ENCODE measurements around the gene STXBP3. TPM values are rescaled to one million over a fixed set of nuclear protein-coding genes. Genes with fewer than 3 reads are reported as not detected.

Gene STXBP3
- total and polyA plus RNA-seq, 2 donors (not counting 3 experiments of a cell fraction or from before 2014, with no cell fraction given): 9.4 to 44.1 TPM

DNA sequence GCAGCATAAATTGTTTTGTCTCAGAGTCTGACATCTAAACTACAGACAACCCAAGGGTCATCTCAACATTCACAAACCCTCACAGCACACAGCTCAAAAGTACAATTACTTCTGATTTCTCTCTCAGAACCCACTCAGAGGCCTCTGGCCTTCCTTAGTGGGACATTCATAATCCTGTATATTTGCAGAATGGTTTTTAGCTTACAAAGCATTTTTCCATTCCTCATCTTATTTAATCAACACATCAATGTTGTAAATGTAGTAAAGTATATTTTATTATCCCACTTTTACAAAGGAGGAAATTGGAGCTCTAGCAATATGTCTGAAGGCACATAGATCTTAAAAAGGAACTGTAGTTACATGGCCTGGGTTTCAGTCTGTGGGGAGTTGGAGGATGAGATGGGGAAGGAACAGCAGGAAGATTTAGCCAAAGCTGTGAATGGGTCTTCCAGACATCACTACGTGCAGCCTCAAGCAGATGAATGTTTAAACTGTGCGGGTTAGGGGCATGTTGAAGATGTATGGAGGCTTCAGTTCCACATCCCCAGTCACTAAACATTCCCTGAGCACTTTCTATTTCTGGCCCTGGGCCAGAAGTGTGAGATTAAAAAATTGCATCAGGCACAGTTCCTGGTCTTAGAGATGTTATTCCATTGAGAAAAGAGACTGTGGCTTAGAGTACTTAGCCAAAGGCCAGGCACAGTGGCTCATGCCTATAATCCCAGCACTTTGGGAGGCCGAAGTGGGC, 97.1 kb downstream of the STXBP3 start:
- POLR2A ChIA-PET: no interaction called here
- H3K9ac ChIP-seq (replicated peaks; ENCODE audit: extremely low read depth, insufficient read depth, low read length): no peak overlapping the region
- CTCF ChIA-PET: interaction anchor here (0.8 to 1.4 kb wide), 3 partner anchors 10 to 55 kb away, joined by 3 read pairs; no protein-coding TSS in a partner anchor
- FAIRE-seq: no peak
- no peak overlapping the region for H3K4me2 ChIP-seq (ENCODE audit: insufficient read depth, low read length)
- peaks cover 10 to 11% of the 10 kb centered on the region in 2 experiments for H3K27me3 ChIP-seq (ENCODE audit: control insufficient read depth in 2 of 2, insufficient read depth in 2 of 2, low read length in 2 of 2)
- H2AFZ ChIP-seq (ENCODE audit: low read depth, low read length): no peak overlapping the region
- no peaks in the 10 kb centered on the region for H4K20me1 ChIP-seq (replicated peaks; ENCODE audit: control insufficient read depth, extremely low read depth, insufficient read depth, low read length)
- no peak overlapping the region for H3K27ac ChIP-seq (ENCODE audit: insufficient read depth, low read depth, low read length)
- H3K79me2 ChIP-seq (ENCODE audit: control insufficient read depth, insufficient read depth, low read length): no peaks in the 10 kb centered on the region
- no peak for TF ChIP-seq POLR2A (IDR thresholded peaks at IDR 0.05; ENCODE audit: low read depth, low read length)
- TF ChIP-seq POLR2AphosphoS5 (IDR thresholded peaks at IDR 0.05; ENCODE audit: insufficient read depth, low read depth, low read length): no peak
- BruUV-seq (replicated peaks): no TSS peak
- dilution Hi-C loops (cut with MboI; ENCODE audit: extremely low pct_ligation_motif_present, low sequenced_read_pairs): no loop called here
- intact Hi-C loops (cut with micrococcal nuclease): no loop called here
- no peaks in the 10 kb centered on the region for H3K9me3 ChIP-seq (replicated peaks; ENCODE audit: control insufficient read depth, insufficient read depth, low read length)
- H3K4me3 ChIP-seq (replicated peaks in 1 of 3; ENCODE audit: insufficient read depth in 1 of 3, low read depth in 1 of 3, low read length in 3 of 3): no peak overlapping the region
- no peaks in the 10 kb centered on the region for H3K4me1 ChIP-seq (ENCODE audit: control insufficient read depth, extremely low read depth, insufficient read depth, low read length)
- H3K9me1 ChIP-seq (replicated peaks; ENCODE audit: control insufficient read depth, extremely low read depth, insufficient read depth, low read length): no peaks in the 10 kb centered on the region
- H3K36me3 ChIP-seq (ENCODE audit: control insufficient read depth in 2 of 2, extremely low read depth in 1 of 2, insufficient read depth in 2 of 2, low read length in 2 of 2): no peaks in the 10 kb centered on the region
- DNase-seq (ENCODE audit: low read depth, low spot score): no peak

DNA sequence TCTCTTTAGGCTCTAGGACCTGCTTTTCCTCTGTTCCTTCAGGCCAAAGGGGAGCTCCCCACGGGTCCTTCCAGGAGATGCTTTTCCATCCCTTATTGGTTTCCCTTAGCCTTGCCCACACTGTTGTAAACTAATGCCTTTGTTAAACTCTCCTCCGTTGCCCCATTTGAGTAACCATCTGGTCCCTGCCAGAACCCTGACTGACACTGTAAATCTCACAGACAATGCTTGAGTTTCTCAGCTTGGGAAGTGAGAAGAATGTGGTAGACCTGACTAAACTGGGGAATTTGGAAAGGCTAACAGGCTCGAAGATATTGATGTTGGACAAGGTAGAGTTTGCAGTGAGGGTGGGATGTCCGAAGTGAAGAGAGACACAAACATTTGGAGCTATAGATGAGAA, 99.0 kb downstream of the STXBP3 start:
- DNase-seq (ENCODE audit: low read depth, low spot score): no peak
- no peaks in the 10 kb centered on the region for H3K9me1 ChIP-seq (replicated peaks; ENCODE audit: control insufficient read depth, extremely low read depth, insufficient read depth, low read length)
- ChIA-PET CTCF (interaction anchor here (1.1 to 2.6 kb wide), 3 partner anchors 10 to 53 kb away, joined by 3 to 6 read pairs (median 5); no protein-coding TSS in a partner anchor), POLR2A (no interaction called here)
- no peak overlapping the region for H3K4me2 ChIP-seq (ENCODE audit: insufficient read depth, low read length)
- no peaks in the 10 kb centered on the region for H3K79me2 ChIP-seq (ENCODE audit: control insufficient read depth, insufficient read depth, low read length)
- TF ChIP-seq JUN (IDR thresholded peaks at IDR 0.05; ENCODE audit: borderline replicate concordance, insufficient read depth, insufficient read length, low read depth): no peak
- no peak for TF ChIP-seq POLR2A (IDR thresholded peaks at IDR 0.05; ENCODE audit: low read depth, low read length)
- TF ChIP-seq, protein P1, sequence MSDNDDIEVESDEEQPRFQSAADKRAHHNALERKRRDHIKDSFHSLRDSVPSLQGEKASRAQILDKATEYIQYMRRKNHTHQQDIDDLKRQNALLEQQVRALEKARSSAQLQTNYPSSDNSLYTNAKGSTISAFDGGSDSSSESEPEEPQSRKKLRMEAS (IDR thresholded peaks at IDR 0.05; ENCODE audit: insufficient read depth, insufficient read length): no peak
- dilution Hi-C loops (cut with MboI; ENCODE audit: extremely low pct_ligation_motif_present, low sequenced_read_pairs) (no loop called here), intact Hi-C loops (cut with micrococcal nuclease) (no loop called here)
- peaks cover 13 to 21% of the 10 kb centered on the region in 2 experiments for H3K27me3 ChIP-seq (ENCODE audit: control insufficient read depth in 2 of 2, insufficient read depth in 2 of 2, low read length in 2 of 2)
- no peaks in the 10 kb centered on the region for H3K9me3 ChIP-seq (replicated peaks; ENCODE audit: control insufficient read depth, insufficient read depth, low read length)
- no peak overlapping the region for H3K9ac ChIP-seq (replicated peaks; ENCODE audit: extremely low read depth, insufficient read depth, low read length)
- no peak for FAIRE-seq
- H3K4me1 ChIP-seq (ENCODE audit: control insufficient read depth, extremely low read depth, insufficient read depth, low read length): no peaks in the 10 kb centered on the region
- H3K27ac ChIP-seq (ENCODE audit: insufficient read depth, low read depth, low read length): no peak overlapping the region
- no peaks in the 10 kb centered on the region for H3K36me3 ChIP-seq (ENCODE audit: control insufficient read depth in 2 of 2, extremely low read depth in 1 of 2, insufficient read depth in 2 of 2, low read length in 2 of 2)
- BruUV-seq (replicated peaks): no TSS peak
- H4K20me1 ChIP-seq (replicated peaks; ENCODE audit: control insufficient read depth, extremely low read depth, insufficient read depth, low read length): no peaks in the 10 kb centered on the region
- no peak overlapping the region for H2AFZ ChIP-seq (ENCODE audit: low read depth, low read length)
- no peak overlapping the region for H3K4me3 ChIP-seq (replicated peaks in 1 of 3; ENCODE audit: insufficient read depth in 1 of 3, low read depth in 1 of 3, low read length in 3 of 3)
